ENCODE results near the gene BTLA.
"Not testable (repeated sequence)": the region's sequence is repeated elsewhere in the genome, so short reads cannot be mapped to it uniquely, and the experiment has no call there.

The BTLA gene

GRCh38 chr3:112498914-112499711 is at the start of gene BTLA:
Gene BTLA, minus strand, starts transcription at chr3:112499472. Its CDS starts 114 bp downstream, at chr3:112499358.
- no peak for DNase-seq

GRCh38 chr3:112546216-112546759 is 47.0 kb upstream of the BTLA start:
- no peak for DNase-seq

- no peak for DNase-seq
Observed at GRCh38 chr3:112539825-112540650, 40.8 kb upstream of the BTLA start.

GRCh38 chr3:112531358-112531781 is 32.1 kb upstream of the BTLA start:
- DNase-seq = no peak

GRCh38 chr3:112530573-112530972 is 31.3 kb upstream of the BTLA start:
- no peak for DNase-seq

GRCh38 chr3:112524127-112524526 is 24.9 kb upstream of the BTLA start:
- DNase-seq = not testable (repeated sequence)

- peak; percentile 61 for DNase-seq
Observed at GRCh38 chr3:112519424-112520001, 20.2 kb upstream of the BTLA start.

- DNase-seq = not testable (repeated sequence)
Observed at GRCh38 chr3:112518970-112519369, 19.7 kb upstream of the BTLA start.

- DNase-seq = no peak
Observed at GRCh38 chr3:112514527-112515128, 15.4 kb upstream of the BTLA start.

GRCh38 chr3:112512320-112512719 is 13.0 kb upstream of the BTLA start:
- peak; percentile 9 for DNase-seq

GRCh38 chr3:112508860-112509259 is 9.6 kb upstream of the BTLA start:
- DNase-seq = no peak

- no peak for DNase-seq
Observed at GRCh38 chr3:112508261-112508660, 9.0 kb upstream of the BTLA start.

GRCh38 chr3:112505907-112506306 is 6.6 kb upstream of the BTLA start:
- no peak for DNase-seq

- DNase-seq = no peak
Observed at GRCh38 chr3:112504123-112504522, 4.9 kb upstream of the BTLA start.

GRCh38 chr3:112503304-112503972 is 4.2 kb upstream of the BTLA start:
- no peak for DNase-seq

- no peak for DNase-seq
Observed at GRCh38 chr3:112500621-112501020, 1.3 kb upstream of the BTLA start.

GRCh38 chr3:112497897-112498548 is 1.2 kb downstream of the BTLA start:
- no peak for DNase-seq

- no peak for DNase-seq
Observed at GRCh38 chr3:112496366-112497067, 2.8 kb downstream of the BTLA start.

- not testable (repeated sequence) for DNase-seq
Observed at GRCh38 chr3:112494448-112494767, 4.9 kb downstream of the BTLA start.

- no peak for DNase-seq
Observed at GRCh38 chr3:112492124-112492523, 7.1 kb downstream of the BTLA start.

GRCh38 chr3:112491373-112491772 is 7.9 kb downstream of the BTLA start:
- no peak for DNase-seq

All from NCI-H226 (cell line).